HG03139 (cell line): ENCODE results near the gene IRF1.
A peak's percentile ranks its signal among the peaks of the same experiment; 100 is the strongest.

Source experiments
- ATAC-seq: cut with Tn5 transposase; IDR thresholded peaks from one replicate; pipeline ENCODE4 v1.9.1; 2021; ENCODE audit not compliant: unreplicated experiment

The IRF1 gene

DNA sequence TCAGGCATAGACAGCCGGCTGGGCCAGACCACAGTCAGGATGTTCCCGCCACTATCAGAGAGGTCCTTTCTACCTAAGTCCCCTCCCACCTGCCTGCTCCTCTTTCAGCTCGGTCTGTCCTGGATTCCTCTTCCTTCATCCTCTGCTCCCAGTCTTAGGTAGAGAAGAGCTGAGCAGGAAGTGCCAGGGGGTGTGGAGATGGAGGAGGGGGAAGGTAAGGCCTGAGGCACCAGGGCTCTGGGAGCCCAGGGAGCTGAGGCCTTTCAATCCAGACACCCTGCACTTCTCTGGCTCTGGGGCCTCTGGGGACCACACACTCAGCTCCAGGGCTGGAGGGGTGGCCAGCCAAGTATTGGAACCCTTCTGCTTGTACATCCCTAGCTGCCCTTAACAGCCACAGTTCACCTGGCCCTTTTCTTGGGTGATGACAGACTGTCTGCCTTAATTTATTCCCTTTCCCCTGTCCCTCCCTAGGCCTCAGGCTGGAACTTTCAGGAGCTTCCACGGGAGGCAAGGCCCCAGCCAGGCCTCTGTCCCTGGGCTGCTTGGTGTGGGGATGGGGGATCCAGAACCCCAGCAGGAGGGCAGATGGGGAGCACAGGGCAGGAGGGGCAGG lies 15.6 kb downstream of the IRF1 start:
- no peak for ATAC-seq

DNA sequence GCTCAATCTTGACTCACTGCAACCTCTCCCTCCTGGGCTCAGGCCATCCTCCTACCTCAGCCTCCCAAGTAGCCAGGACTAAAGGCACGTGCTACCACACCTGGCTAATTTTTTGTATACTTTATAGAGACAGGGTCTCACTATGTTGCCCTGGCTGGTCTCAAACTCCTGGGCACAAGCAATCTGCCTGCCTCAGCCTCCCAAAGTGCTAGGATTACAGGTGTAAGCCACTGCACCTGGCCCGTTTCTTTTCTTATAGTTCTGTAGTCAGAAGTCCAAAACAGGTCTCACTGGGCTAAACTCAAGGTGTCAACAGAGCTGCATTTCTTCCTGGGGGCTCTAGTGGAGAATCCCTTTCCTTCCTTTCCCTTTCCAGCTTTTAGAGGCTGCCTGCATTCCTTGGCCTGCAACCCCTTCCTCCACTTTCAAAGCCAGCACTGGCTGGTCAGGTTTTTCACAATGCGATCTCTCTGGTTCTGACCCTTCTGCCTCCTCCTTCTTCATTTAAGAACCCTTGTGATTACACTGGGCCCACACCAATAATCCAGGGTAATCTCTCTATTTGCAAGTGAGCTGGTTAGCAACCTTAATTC lies 16.3 kb downstream of the IRF1 start:
- ATAC-seq, result no peak

DNA sequence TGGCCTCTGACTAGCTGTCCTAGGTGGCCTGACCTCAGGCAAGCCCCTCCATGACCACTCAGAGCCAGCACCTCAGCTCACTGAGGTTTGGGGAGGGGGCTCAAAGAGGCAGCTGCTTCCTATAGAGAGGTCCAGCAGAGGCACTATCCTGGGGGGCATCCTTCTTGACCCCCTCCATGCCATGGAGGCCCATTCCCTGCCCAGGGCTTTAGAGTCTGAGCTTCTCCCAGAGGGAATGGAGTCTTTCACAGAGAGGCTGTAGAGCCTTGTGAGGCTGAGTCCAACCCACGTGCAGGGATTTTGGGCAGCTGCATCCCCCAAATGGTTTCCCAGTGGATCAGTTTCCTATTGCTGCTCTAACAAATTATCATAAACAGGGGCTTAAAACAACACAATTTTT lies 16.9 kb downstream of the IRF1 start:
- no peak for ATAC-seq

DNA sequence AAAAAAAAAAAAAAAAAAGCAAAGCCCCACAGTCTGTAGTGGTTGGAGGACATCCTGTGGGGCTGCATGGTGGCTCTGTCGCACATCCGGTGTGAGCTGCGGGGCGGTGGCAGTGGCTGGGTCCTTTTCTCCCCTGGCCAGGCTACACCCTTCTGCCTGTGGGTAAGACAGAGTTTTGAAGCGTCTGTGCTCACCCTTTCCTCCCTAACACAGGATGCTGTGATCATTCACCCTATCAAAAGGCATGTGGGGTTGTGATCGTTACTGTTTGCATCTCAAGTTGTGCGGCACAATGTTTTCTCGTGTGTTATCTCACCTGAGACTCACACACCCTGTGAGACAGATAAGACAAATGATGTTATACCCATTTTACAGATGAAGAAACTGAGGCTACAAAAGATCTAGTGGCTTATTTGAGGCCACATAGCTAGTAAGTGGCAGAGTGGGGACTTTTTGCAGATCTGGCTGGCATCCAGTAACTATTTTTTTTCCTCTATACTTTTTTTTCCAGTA lies 17.5 kb downstream of the IRF1 start:
- ATAC-seq, result peak; percentile 72

DNA sequence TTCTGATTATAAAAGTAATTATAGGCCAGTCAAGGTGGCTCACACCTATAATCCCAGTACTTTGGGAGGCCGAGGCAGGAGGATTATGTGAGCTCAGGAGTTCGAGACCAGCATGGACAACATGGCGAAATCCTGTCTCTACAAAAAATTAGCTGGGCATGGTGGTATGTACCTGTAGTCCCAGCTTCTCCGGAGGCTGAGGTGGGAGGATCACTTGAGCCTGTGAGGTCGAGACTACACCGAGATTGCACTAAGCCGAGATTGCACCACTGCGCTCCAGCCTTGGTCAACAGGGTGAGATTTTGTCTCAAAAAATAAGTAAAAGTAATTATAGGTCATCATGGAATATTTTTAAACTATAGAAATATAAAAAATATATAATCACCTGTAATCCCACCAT lies 18.1 kb downstream of the IRF1 start:
- no peak for ATAC-seq

DNA sequence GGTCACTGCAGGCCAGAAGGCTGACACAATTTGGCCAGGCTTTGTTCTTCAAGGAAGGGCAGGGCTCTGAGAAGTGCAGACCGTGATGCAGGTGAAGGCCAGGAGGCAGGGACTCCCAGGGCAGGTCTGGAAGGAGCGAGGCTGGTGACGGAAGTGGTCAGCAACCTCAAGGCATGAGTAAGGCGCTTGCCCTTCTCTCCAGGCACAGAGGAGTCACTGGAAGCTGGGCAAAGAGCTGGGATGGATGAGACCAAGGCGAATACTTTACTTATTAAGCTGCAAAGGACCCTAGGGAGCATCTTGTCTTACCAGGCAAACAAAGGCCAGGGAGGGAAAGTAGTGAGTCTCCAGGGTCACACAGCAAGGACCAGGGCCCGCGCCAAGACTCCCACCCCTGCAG lies 18.6 kb downstream of the IRF1 start:
- no peak for ATAC-seq

DNA sequence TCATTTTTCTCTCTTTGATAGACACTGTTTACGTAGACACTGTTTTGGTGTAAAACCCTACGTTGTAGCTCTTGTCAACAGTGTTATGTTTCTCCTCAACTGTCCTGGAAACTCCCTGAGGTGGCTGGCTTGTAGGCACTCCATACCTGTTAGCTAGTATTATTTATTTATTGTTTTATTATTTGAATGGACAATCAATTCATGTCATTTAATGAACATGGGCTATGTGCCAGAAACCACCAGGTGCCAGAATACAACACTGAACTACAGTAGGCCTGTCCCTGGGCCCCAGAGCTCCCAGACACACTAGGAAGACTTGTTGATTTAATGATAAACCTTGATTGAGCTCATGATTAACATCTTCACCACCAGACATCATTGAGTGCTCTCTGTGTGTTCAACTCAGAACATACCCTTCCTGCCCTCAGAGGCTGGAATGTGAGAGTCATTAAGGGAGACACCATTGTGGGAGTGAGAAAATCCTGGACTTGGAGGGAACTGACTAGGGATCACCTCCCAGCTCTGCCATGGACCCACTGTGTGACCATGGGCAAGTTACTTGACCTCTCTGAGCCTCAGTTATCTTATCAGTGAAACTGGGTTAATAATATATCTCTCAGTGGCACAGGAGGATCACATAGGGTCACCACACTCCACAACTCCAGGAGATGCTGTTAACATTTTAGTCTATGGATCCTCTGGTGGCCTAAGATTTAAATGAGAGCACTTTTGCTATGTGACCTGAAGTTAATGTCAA lies 19.2 kb downstream of the IRF1 start:
- ATAC-seq, result no peak

DNA sequence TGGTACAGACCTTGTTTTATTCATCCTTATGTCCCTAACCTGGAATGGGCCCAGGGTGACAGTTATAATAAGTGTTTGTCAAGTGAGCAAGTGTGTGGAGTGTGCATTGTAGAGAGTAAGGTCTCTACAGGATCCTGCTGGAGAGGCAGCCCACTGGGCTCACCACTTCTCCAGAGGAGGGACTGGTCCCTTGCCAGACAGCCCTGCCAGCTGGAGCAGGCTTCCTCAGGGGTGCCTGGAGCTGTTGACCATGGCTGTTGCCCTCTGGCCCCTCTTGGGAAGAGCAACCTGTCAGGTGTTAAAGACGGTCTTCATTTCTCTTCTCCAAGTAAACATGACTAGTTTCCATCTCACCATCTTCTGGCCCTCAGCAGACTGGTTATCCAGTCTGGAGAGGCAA lies 20.0 kb downstream of the IRF1 start:
- no peak for ATAC-seq

DNA sequence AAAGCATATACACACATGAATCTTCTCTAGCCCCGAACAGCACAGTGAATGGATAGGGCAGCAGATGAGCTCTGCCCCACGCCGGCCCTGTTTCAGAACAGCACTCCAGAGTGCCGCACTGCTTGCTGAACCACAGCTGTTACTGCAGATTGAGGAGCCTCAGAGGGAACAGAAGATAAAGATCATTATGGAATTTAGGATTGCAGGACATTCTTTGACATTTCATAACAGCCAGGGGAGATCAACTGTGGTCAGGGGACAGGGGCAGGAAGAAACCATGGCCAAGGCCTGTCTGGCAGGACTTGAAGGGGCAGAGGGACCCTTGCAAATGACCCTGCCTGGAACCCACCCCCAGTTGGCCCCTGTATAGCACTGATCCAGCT lies 20.6 kb downstream of the IRF1 start:
- ATAC-seq, result no peak

DNA sequence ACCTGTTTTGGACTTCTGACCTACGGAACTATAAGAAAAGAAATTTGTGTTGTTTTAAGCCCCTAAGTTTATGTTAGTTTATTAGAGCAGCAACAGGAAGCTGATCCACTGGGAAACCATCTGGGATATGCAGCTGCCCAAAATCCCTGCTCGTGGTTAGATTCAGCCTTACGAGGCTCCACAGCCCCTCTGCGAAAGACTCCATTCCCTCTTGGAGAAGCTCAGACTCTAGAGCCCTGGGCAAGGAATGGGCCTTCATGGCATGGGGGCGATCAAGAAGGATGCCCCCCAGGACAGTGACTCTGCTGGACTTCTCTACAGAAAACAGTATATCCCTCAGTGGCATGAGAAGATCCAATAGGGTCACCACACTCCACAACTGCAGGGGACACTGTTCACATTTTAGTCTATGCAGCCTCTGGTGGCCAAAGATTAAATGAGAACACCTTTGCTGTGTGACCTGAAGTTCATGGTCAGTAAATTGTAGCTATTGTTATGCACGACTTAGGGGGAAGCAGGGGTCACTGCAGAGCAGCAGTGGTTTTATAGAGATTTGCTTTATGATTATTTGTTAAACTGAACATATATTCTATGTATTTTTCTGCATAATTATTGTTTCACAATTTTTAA lies 21.1 kb downstream of the IRF1 start:
- no peak for ATAC-seq

DNA sequence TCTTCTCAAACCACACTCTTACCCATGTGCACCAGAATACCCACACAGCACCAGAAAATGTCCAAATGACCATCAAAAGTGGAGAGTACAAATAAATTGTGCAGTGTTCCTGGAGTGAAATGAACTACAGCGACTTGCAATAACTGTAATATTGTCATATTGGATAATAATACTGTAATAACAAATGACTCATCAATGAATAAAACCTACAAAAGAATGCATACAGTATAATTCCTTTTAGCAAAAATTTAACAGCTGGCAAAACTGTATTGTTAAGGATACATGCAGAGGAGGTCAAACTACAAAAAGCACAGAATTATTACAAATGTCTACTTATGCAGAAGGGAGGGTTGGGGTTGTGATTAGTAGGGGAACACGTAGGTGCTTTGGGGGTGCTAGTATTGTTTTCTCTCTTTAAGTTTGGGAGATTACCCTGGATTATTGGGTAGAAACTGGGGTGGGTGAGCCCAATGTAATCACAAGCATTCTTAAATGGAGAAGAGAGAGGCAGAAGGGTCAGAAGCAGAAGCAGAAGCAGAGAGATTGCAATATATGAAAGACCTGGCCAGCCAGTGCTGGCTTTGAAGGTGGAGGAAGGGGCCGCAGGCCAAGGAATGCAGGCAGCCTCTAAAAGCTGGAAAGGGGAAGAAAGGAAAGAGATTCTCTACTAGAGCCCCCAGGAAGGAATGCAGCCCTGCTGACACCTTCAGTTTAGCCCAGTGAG lies 21.8 kb downstream of the IRF1 start:
- no peak for ATAC-seq

DNA sequence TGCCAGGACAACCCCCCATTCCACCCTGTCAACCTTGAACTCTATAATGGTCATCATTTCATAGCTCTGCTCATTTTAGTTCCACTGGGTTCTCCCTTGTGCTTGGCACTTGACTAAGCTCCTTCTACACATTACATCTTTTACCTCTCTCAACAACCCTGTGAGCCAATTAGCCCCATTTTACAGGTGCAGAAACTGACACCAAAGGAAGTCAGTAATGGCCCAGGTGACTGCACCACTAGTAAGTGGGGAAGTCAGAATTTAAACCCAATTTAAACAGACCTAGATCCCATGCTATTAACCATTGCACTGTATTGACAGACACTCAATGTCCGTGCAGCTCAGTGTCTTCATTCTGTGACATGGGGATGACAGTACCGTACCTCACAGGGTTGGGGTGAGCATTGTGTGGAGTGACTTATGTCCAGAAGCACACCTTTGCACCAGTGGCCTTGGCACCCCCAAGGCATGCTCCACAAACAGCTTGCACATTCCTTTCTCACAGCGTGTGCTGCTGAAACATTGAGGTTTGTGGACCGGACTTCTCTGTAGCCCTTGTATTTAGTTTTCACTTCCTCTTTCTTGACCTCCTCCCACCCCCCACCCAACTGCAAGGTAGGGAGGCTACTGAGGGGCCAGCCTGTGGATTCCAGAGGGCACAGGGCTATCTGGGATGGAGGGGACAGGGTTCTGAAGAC lies 23.1 kb downstream of the IRF1 start:
- ATAC-seq, result no peak

DNA sequence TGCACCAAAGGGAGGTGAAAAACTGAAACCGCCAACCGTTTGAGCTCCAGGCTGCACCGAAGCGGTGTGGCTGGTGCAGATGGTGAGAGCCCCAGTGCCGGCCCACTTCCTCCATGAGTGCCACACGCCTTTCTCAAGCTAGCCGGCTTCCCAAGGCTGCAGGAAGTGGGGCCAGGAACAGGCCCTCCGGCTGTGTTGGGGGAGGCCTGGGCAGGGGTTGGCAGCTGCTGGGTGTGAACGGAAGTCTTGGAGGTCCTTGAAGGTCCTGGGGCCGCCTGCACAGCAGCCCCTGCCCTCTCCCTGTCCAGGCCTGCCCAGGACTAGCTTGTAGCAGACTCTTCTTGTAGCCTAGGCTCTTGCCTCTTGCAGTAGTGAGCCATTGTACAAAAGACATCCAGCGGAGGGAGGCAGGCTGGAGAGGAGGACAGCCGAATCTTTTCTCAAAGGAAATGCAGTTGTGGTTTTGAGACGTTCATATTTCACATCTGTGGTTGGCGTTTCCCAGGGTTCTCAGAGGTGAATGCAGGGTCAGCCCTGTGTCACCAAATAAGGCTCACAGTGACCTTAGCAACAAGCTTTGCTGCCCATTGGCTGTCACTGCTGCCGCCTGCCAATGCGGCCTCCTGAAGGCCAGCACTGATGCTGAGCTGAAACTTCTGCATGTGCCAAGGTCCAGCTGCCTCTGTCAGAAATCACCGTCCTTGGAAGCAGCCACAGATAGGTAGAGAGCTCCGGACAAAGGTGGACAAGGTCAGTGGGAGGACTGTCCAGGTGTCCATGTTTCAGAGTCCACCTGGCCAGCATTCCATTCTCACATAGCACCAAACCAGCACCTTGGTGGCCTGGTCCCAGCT lies 23.9 kb downstream of the IRF1 start:
- ATAC-seq, result peak; percentile 53

DNA sequence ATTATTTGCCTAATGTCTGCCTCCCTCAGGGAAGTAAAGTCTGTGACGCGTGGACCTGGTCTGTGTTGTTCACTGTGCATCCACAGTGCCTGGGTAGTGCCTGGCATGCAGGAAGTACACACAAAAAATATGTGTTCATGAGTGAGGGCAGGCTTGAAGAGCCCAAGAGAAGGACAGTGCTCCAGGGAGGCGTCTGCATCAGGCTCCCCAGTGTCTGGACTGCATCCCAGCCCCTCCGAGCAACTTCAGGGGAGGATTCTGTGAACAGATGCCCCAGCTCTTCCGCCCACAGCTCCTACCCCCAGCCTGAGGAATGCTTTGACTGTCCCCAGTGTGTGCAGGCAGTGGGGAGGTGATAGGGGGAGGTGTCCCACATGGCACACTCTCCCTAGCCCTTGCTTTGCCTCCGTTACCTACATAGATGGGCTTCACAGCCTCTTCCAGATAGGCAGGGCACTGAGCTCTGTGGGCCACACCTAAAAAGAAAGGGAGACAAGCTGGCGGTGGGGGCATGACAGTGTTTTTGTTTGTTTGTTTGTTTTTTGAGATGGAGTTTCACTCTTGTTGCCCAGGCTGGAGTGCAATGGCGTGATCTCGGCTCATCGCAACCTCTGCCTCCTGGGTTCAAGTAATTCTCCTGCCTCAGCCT lies 25.4 kb downstream of the IRF1 start:
- no peak for ATAC-seq

DNA sequence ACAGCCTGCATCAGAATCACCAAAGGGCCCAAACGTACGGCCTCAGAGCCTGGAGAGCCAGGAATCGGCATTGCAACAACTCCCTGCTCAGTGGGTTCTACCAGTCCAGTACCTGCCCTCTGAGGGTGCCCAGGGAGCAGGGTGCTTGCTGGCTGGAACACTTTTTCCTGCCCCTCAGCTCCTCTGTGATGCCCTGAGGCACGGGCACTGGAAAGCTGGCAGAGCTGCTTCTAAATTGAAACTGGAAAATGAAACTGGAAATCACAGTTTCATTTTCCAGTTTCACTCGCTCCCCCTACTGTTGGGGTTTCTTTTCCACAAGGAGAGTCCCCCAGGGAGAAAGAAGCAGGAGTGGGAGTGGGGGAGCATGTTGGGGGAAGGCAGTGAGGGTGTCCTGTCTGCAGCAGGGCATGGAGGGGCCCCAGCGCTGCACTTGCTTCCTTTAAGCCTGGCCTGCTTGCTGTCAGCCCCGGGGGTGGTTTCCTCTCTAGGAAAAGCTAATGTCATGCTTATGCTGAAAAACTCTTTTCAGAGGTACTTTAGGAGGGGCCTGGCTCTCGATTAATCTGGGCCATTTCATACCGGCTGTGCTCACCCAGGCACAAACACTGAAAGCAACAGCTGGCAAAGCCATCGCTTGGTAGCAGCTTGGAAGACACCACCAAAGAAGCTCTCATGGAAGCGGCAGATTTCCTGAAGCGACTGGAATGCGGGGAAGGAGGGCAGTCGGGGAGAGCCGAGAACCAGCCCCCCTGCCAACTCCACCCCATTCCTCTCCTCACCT lies 26.2 kb downstream of the IRF1 start:
- no peak for ATAC-seq

DNA sequence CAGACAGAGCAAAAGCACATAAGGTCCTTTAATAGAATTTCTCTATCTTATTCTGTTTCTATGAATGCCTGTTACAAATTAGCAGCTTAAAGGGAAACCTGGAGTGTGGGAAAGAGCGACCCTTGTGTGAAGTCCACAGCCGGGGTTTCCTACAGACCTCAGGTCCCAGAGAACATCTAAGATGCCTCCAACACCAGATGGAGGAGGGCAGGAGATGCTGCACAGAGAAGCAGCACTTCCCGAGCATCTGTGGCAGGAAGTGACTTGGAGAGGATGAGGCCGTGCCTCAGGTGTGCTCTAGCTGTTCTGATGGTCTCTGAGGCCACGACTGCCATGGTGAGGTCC lies 26.8 kb downstream of the IRF1 start:
- no peak for ATAC-seq

DNA sequence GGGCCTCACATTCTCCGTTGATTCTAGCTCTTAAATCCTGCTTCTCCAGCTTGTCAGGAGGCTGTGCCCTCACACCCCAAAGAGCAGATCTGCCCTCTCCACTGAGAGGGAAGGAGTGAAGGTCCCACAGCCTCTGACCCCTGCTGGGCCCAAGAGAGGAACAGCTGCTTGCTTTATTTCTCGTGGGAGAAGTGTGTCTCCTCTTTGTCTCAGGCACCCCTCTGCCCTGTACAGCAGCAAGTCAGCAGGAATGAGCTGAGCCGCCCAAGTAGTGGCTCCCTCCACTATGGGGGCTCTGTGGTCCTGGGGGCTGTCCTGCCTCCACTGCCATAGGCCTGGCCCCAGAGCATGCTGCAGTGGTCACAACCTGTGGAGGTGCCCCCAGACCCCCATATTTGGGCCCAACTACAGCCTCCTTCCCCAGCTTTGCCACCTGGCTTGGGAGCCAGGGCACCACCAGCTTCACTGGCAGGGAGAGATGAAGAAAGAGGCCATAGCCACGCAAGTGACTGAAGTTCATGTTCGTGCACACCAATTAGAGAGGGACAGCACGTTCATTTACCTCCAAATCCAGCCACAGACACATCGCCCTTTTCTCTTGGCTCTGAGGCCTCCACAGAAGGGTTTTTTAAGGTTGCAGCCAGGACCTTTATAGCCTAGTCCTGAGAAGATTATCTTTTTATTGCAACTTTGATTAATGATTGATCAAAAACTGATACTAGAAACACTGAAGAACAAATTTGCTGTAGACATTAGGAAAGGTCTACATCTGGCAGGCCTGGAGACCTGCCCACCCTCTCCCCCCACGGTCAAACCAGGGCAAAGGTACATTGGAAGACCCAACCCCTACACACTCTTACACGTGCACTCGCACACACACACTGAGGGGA lies 27.5 kb downstream of the IRF1 start:
- no peak for ATAC-seq

DNA sequence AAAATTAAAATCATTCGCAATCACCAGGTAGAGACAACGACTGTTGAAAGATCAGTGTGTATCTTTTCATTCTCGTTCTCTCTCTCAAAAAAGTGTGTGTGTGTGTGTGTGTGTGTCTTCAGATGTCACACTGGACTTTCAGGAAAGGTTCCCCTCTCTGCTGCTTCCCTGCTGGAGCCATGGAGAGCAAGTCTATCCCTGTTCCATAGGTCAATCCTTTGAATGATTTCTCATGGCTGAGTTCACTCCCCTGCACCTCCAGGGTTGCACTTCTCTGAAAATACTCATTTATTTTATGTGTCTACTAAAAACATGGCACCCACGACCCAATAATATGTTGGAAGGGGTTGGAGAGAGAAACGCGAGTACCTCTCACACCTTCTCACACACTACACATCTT lies 28.2 kb downstream of the IRF1 start:
- ATAC-seq, result no peak
